ENCODE measurements around the gene CDC5L.
"Not testable (repeated sequence)": the region's sequence is repeated elsewhere in the genome, so short reads cannot be mapped to it uniquely, and the experiment has no call there.

CDC5L gene

DNA sequence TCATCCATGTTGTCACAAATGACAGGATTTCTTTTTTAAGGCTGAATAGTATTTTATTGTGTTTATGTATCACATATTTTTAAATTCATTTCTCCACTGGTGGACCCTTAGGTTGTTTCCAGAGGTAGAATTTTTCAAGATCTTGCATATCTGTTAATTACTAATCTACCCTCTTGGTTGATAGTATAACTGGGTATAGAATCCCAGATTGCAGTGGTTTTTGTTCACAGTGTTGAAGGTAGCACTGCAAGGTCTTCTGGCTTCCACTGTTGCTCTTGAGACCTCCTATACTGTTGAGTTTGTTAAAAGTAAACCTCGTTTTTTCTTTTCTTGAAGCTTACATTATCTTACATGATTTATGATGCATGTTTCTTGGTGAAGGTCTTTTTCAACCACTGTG, 22.9 kb downstream of the CDC5L start:
- FAIRE-seq: no peak

GRCh38 chr6:44411141-44411540, 23.6 kb downstream of the CDC5L start:
- no peak for FAIRE-seq
- no peak for DNase-seq (ENCODE audit: low spot score)

More for the DNA sequence above, 22.9 kb downstream of the CDC5L start:
- DNase-seq (ENCODE audit: low spot score): no peak

GRCh38 chr6:44415449-44415848, 27.9 kb downstream of the CDC5L start:
- FAIRE-seq (no peak), DNase-seq (ENCODE audit: low spot score) (no peak)

DNA sequence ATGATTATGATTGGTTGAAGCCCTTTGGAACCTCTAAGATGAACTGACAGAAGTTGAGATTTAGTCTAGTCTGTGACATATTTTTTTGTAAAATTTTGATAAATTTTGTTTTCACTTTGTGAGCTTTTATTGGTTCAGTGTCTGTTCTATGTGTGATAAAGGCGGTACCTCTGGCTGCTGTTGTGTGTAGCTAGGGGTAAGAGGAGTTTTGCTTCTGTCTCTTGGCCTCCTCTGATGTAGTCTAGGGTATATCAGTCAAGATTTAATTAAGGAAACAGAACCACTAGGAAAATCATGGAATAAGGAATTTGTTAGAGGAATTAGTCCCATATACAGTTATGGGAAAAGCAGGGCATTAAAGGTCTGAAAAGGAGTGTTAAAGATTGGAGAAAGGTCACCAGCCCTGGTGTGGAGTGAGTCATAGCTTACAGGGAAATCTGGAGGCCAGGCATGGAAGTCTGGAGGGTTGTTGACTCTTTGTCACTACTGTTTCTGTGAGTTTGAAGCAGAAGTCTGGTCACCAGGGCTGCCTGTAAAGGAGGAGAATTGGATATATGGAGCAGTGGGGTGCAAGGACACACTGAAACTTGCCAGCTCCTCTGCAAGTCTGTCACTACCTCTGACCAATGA, 28.5 kb downstream of the CDC5L start:
- DNase-seq (ENCODE audit: low spot score) (peak; percentile 41), FAIRE-seq (peak; percentile 18)

DNA sequence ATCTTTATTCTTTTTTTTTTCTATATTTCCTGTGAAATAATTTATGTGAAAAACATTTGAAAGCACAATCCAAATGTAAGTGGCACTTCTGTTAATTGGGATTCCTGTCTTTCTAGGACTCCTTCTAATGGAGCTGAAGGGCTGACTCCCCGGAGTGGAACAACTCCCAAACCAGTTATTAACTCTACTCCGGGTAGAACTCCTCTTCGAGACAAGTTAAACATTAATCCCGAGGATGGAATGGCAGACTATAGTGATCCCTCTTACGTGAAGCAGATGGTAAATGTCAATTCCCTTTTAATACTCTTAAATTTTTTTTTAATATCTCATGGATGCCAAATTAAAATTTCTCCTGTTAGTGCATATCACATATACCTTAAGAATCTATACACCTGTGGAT, 35.0 kb downstream of the CDC5L start:
- no peak for FAIRE-seq
- no peak for DNase-seq (ENCODE audit: low spot score)

- DNase-seq (ENCODE audit: low spot score) (no peak), FAIRE-seq (no peak)
These were observed 35.8 kb downstream of the CDC5L start for GRCh38 chr6:44423306-44423705.

DNA sequence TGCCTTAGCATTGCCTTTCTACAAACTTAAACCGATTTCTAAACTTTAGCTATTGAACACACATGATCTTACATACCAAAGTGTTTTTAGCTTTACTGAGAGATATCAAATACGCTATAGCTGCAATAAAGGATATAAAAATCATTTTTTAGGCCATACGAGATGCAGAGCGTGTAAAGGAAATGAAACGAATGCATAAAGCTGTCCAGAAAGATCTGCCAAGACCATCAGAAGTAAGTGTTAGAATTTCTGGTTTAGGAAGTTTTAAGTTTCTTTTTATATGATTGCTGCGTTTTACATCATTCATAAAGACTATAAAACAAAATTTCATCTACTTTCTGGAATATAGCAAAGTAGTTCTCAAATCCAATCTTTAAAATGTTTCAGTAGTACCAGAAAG, 38.4 kb downstream of the CDC5L start:
- DNase-seq (ENCODE audit: low spot score) (no peak), FAIRE-seq (no peak)

DNA sequence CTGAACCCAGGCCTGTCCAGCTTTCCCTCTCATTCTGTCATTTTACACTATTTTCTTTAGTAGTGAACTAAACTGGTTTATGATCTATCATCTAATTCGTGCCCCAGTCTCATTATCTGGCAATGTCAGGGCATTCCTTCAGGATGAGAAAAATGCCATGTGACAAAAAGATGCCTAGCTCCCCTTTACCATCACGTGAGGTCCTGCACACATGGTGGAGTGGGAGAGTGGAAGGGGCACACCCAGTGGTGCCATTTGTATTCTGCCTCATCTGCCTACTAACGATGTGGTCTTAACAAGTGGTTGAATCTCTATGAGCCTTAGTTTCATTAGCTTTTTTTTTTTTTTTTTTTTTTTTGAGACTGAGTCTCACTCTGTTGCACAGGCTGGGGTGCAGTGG, 41.2 kb downstream of the CDC5L start:
- FAIRE-seq (no peak), DNase-seq (ENCODE audit: low spot score) (no peak)

DNA sequence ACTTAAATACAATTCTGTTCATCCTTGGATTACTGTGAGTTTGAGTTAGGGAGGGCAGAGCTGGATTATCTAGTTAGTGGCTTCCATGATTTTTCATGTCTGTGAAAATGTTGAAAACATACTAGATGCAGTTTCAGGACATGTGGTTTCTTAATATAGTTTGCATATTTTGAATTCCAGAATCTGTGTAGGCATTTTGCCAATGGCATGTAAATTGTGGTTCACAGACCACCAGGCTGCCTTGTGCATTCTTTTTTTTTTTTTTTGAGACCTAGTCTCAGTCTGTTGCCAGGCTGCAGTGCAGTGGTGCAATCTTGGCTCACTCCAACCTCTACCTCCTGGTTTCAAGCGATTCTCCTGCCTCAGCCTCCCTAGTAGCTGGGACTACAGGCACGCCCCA, 42.8 kb downstream of the CDC5L start:
- DNase-seq (ENCODE audit: low spot score): no peak
- no peak for FAIRE-seq

- DNase-seq (ENCODE audit: low spot score) (peak; percentile 33), FAIRE-seq (peak; percentile 69)
These were observed 43.7 kb downstream of the CDC5L start for GRCh38 chr6:44431118-44431725.

GRCh38 chr6:44432227-44432626, 44.7 kb downstream of the CDC5L start:
- FAIRE-seq: no peak
- DNase-seq (ENCODE audit: low spot score): no peak

- FAIRE-seq (no peak), DNase-seq (ENCODE audit: low spot score) (no peak)
These were observed 45.2 kb downstream of the CDC5L start for GRCh38 chr6:44432726-44433125.

GRCh38 chr6:44435500-44435899, 48.0 kb downstream of the CDC5L start:
- DNase-seq (ENCODE audit: low spot score): no peak
- FAIRE-seq: no peak

DNA sequence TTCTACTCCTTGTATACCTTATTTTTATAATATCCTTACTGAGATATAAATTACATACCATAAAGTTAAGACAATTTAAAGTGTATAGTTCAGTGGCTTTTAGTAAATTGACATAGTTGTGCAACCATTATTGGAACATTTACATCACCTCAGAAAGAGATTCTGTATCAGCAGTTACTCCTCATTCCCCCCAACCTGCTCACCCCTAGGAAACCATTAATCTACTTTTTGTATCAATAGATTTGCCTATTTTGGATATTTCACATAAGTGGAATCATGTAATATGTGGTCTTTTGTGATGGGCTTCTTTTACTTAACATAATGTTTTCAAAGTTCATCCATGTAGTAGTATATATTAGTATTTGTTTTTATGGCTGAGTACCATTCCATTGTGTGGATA, 51.3 kb downstream of the CDC5L start:
- no peak for FAIRE-seq
- no peak for DNase-seq (ENCODE audit: low spot score)

GRCh38 chr6:44439270-44440045, 52.0 kb downstream of the CDC5L start:
- DNase-seq (ENCODE audit: low spot score) (no peak), FAIRE-seq (no peak)

DNA sequence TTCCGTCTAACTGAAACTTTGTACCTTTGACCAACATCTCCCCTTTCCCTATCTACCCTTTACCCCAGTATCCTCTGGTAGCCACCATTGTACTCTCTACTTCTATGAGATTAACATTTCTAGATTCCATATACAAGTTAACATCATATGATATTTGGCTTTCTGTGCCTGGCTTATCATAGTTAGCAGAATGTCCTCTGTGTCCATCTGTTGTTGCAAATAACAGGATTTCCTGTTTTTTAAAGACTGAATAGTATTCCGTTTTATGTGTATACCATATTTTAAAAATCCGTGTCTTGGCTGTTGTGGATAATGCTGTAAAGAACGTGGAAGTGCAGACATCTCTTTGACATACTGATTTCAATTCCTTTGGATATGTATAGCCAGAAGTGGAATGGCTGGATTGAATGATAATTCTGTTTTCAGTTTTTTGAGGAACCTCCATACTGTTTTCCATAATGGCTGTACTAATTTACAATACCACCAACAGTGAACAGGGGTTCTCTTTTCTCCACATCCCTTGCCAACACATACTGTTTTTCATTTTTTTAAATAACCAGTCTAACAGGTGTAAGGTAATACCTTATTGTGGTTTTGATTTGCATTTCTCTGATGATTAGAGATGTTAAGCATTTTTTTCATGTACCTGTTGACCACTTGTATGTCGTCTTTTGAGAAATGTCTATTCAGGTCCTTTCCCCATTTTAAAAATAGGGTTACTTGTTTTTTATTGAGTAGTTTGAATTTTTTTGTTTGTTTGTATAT, 53.8 kb downstream of the CDC5L start:
- no peak for DNase-seq (ENCODE audit: low spot score)

GRCh38 chr6:44442236-44442635, 54.7 kb downstream of the CDC5L start:
- FAIRE-seq (no peak), DNase-seq (ENCODE audit: low spot score) (no peak)

More for the DNA sequence above, 53.8 kb downstream of the CDC5L start:
- no peak for FAIRE-seq

DNA sequence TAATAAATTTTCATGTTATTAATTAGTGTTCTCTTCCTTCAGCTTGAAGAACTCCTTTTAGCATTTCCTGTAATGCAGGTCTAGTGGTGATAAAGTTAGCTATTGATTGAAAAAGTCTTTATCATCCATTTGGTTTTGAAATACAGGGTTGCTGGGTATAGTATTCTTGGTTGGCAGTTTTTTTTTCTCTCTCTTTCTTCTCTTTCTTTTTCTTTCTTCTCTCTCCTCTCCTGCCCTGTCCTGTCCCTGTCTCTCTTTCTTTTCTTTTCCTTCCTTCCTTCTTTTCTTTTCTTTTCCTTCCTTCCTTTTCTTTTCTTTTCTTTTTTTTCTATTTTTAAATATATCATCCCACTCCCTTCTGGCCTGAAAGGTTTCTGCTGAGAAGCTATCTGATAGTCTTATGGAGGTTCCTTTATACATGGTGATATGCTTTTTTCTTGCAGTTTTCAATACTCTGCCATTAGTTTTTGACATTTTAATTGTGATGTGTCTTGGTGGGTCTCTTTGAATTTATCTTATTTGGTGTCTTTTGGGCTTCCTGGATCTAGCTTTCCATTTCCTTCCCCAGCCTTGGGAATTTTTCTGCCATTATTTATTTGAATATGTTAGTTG, 55.4 kb downstream of the CDC5L start:
- FAIRE-seq (no peak), DNase-seq (ENCODE audit: low spot score) (no peak)

DNA sequence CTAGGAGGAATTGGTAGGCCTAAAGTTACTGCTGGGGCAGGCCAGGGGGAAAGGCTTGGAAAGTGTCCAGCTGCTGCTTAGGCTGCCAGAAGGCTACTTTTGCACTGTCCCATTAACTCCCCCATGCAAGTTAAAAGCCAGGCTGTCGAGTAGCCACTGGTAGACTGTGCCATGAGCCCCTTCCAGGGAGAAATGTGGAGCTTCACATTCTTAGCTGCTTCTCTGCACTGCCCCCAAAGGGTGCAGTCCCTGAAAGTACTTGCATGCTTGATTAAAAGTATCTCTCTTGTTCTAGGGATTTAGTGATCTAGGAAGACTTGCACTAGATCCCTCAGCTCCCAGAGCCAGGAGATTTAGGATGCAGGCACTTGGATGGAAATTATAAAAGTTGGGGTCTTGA, 57.3 kb downstream of the CDC5L start:
- no peak for FAIRE-seq
- no peak for DNase-seq (ENCODE audit: low spot score)

DNA sequence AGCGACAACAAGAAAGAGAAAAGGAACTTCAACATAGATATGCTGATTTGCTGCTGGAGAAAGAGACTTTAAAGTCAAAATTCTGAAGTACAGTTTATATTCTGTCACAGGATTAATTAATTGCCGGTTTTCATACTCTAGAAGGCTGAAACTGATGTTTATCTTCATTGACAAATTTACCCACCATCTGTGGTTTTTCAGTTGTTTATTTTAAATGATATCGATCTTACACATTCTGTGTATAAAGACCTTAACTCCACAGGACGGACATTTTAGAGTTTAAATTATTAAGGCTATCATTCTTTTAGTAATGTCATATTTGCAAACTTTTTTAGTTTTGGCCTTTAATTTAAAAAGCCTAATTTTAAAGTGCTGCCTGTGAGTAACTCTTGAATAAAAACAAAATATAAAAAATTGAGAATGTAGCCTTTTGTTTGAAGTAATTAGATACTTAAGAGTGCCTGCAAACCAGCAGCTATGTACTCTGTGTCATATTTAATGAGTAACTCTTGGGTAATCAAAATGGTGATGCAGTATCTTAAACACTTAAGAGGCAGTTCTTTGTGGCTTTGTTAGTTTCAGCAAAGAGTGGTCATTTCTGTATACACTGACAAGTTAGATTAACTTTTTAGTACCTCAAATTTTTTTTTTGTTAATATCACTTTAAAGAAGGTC, 59.3 kb downstream of the CDC5L start:
- DNase-seq (ENCODE audit: low spot score) (peak; percentile 44), FAIRE-seq (peak; percentile 93)

DNA sequence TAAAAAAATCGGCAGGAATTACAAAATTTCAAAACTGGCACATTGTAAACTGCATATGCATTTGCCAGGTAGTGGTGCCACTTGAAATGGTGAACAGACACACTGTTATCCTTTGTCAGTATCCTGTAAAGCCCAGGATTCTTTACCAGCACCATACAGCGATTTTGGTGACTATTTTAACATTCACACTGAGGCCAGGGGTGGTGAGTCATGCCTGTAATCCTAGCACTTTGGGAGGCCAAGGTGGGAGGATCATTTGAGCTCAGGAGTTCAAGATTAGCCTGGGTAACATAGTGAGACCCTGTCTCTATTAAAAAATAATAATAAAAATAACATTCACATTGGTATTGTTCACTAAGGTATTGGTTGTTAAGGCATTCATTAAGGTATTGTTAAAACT, 61.7 kb downstream of the CDC5L start:
- peak; percentile 18 for FAIRE-seq
- not testable (repeated sequence) for DNase-seq (ENCODE audit: low spot score)
